Vagina (tissue), 2 donors: Measurements from ENCODE around the gene NPW.

ENCODE experiments used
- POLR2A ChIP-seq, 2 donors: fragments of 450-650 bp; IDR thresholded peaks; one replicate each; pipeline ENCODE4 v1.6.1; 2017; ENCODE audit warnings: antibody characterized with exemption in 2 of 2, mild to moderate bottlenecking in 2 of 2, moderate library complexity in 2 of 2
- POLR2AphosphoS5 ChIP-seq, 2 donors: sonication (generic); formaldehyde crosslinking; IDR thresholded peaks; one replicate each; pipeline ENCODE4 v1.9.0; 2017; ENCODE audit warnings: antibody characterized with exemption in 2 of 2, mild to moderate bottlenecking in 2 of 2, low read depth in 1 of 2; ENCODE audit not compliant: insufficient read depth in 1 of 2
- TF ChIP-seq, protein P1 (sequence below), 3 experiments: fragments of 450-650 bp in 2 of 3; fragments of 200-600 bp in 1 of 3; sonication (generic) in 1 of 3; IDR thresholded peaks; one replicate each; pipeline ENCODE4 v1.5.1; 2017 to 2019; ENCODE audit warnings: antibody characterized with exemption in 3 of 3, mild to moderate bottlenecking in 2 of 3, moderate library complexity in 2 of 3

- TF ChIP-seq, protein P1, sequence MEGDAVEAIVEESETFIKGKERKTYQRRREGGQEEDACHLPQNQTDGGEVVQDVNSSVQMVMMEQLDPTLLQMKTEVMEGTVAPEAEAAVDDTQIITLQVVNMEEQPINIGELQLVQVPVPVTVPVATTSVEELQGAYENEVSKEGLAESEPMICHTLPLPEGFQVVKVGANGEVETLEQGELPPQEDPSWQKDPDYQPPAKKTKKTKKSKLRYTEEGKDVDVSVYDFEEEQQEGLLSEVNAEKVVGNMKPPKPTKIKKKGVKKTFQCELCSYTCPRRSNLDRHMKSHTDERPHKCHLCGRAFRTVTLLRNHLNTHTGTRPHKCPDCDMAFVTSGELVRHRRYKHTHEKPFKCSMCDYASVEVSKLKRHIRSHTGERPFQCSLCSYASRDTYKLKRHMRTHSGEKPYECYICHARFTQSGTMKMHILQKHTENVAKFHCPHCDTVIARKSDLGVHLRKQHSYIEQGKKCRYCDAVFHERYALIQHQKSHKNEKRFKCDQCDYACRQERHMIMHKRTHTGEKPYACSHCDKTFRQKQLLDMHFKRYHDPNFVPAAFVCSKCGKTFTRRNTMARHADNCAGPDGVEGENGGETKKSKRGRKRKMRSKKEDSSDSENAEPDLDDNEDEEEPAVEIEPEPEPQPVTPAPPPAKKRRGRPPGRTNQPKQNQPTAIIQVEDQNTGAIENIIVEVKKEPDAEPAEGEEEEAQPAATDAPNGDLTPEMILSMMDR (IDR thresholded peaks at IDR 0.05): no peak
- no peak for TF ChIP-seq POLR2A (IDR thresholded peaks at IDR 0.05)
- TF ChIP-seq POLR2AphosphoS5 (IDR thresholded peaks at IDR 0.05; ENCODE audit: insufficient read depth in 1 of 2, low read depth in 1 of 2): no peak
Observed at GRCh38 chr16:2056077-2056476, 36.5 kb downstream of the NPW start.
